Ovary (tissue), 9 donors: Measurements from ENCODE around the gene CNNM4. TPM values are rescaled to one million over a fixed set of nuclear protein-coding genes. Genes with fewer than 3 reads are reported as not detected.

Experiments used
- DNase-seq, 5 donors: peaks; one replicate each; pipeline ENCODE4 v3.0.0-alpha.2; 2019 to 2020
- H3K27ac ChIP-seq, 2 donors: fragments of 200-600 bp; one replicate each; pipeline versions ENCODE4 v1.5.1 to v1.8.0; 2019 to 2022
- H3K27me3 ChIP-seq: fragments of 200-600 bp; one replicate; pipeline ENCODE4 v1.8.0; 2022
- H3K36me3 ChIP-seq: fragments of 200-600 bp; sonication (generic); one replicate; pipeline ENCODE4 v1.5.1; 2019
- H3K4me1 ChIP-seq: one replicate; pipeline ENCODE4 v1.8.1; 2013; ENCODE audit warnings: mild to moderate bottlenecking, moderate library complexity; ENCODE audit not compliant: insufficient read depth
- H3K4me3 ChIP-seq: fragments of 200-600 bp; sonication (generic); one replicate; pipeline ENCODE4 v1.5.1; 2017
- H3K9me3 ChIP-seq, 2 donors: fragments of 200-600 bp in 1 of 2; sonication (generic) in 1 of 2; one replicate each; pipeline versions ENCODE4 v1.5.1 to v1.8.1; 2013 to 2019; ENCODE audit warnings: mild to moderate bottlenecking in 1 of 2, moderate library complexity in 1 of 2
- EP300 ChIP-seq: sonication (generic); formaldehyde crosslinking; IDR thresholded peaks from one replicate; pipeline ENCODE4 v1.6.1; 2017; ENCODE audit warnings: antibody characterized with exemption
- POLR2A ChIP-seq: fragments of 450-650 bp; IDR thresholded peaks from one replicate; pipeline ENCODE4 v1.6.1; 2017; ENCODE audit warnings: antibody characterized with exemption, mild to moderate bottlenecking, moderate library complexity
- WGBS, 3 donors: extraction: QIAGEN DNeasy Blood & Tissue Kit in 1 of 3; methylation state at CpG; one replicate each; pipeline versions ENCODE4 v1.1.5 to v1.1.7; 2013 to 2017; 5-methylcytosine and 5-hydroxymethylcytosine counted together
- intact Hi-C, 4 donors: fragments of 100-400 bp; cut with DNase I; formaldehyde crosslinking; loops; one replicate each; pipeline versions ENCODE4 v1.11.0 to v1.15.1; 2022 to 2023
- polyA plus RNA-seq, 2 donors: library from polyadenylated mRNA; stranded (reverse); fragments of 200-250 nt in 1 of 2; fragments of 350-450 nt in 1 of 2; fragmentation: Illumina TruSeq in 1 of 2; extraction: RNeasy Lipid Tissue Mini Kit (QIAGEN cat#74804) in 1 of 2; gene quantifications; one replicate each; pipeline ENCODE4 v1.2.3, GENCODE V29; 2013 to 2014
- total RNA-seq, 7 donors: library from RNA; depleted of rRNA in 2 of 7; stranded (reverse); fragments of >200 nt in 2 of 7; fragmentation: NEBNext Ultra II Directional in 3 of 7; extraction: Animal tissue kit (Norgen Biotek cat#: 25700) in 3 of 7; gene quantifications; one replicate each; pipeline versions ENCODE4 v1.1.0 to v1.2.4, GENCODE V29; 2016 to 2023
- TF ChIP-seq, protein P1 (sequence below), 3 donors: fragments of 450-650 bp in 2 of 3; fragments of 200-600 bp in 1 of 3; IDR thresholded peaks; one replicate each; pipeline versions ENCODE4 v1.5.1 to v1.8.0; 2016 to 2022; ENCODE audit warnings: antibody characterized with exemption in 3 of 3, mild to moderate bottlenecking in 1 of 3
- donor health status: DM: no; HTN: no; CAD: no; lungs with moderate emphysema.
- donor health status: DM: no; HTN: no; CAD: no.
- donor health status: Bipolar disorder and iron deficiency.
- donor health status: DM: yes; HTN: yes; CAD: no.
- donor health status: DM: no; HTN: no; CAD: no.
- donor health status: DM: yes; HTN: yes; CAD: no.

Gene CNNM4
- total and polyA plus RNA-seq, 9 donors: 2.7 to 8.3 (median 7.0) TPM

DNA sequence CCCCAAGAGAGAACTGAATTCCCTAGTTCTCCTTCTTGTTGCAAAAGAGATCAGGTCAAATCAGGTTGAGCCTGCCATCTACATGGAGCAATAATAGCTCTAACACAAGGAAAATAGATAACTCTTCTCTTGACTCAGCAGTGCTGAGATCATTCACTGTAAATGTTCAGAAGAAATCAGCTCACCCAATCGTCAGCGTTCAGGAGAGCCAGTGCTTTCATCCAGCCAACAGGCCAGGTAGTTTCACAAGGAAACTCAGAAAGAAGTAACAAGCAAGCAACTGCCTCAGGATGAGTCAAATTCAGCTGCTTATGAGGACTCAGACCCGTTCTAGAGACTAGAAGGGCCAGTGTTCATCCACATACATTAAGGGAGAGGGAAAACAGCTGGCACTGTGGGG is 26.8 kb upstream of the CNNM4 start:
- no peak overlapping the region for H3K27ac ChIP-seq
- no peak overlapping the region for H3K4me3 ChIP-seq
- no peaks in the 10 kb centered on the region for H3K27me3 ChIP-seq
- no peaks in the 10 kb centered on the region for H3K36me3 ChIP-seq
- WGBS, 3 donors: 70 to 92% (median 88%) methylated on average over 3 of the region's 3 CpGs
- no peak for DNase-seq
- intact Hi-C loops: no loop called here
- H3K4me1 ChIP-seq: peaks cover 8% of the 10 kb centered on the region
- TF ChIP-seq, protein P1, sequence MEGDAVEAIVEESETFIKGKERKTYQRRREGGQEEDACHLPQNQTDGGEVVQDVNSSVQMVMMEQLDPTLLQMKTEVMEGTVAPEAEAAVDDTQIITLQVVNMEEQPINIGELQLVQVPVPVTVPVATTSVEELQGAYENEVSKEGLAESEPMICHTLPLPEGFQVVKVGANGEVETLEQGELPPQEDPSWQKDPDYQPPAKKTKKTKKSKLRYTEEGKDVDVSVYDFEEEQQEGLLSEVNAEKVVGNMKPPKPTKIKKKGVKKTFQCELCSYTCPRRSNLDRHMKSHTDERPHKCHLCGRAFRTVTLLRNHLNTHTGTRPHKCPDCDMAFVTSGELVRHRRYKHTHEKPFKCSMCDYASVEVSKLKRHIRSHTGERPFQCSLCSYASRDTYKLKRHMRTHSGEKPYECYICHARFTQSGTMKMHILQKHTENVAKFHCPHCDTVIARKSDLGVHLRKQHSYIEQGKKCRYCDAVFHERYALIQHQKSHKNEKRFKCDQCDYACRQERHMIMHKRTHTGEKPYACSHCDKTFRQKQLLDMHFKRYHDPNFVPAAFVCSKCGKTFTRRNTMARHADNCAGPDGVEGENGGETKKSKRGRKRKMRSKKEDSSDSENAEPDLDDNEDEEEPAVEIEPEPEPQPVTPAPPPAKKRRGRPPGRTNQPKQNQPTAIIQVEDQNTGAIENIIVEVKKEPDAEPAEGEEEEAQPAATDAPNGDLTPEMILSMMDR (IDR thresholded peaks at IDR 0.05): no peak
- TF ChIP-seq POLR2A: no peak
- TF ChIP-seq EP300: no peak
- H3K9me3 ChIP-seq: no peaks in the 10 kb centered on the region

DNA sequence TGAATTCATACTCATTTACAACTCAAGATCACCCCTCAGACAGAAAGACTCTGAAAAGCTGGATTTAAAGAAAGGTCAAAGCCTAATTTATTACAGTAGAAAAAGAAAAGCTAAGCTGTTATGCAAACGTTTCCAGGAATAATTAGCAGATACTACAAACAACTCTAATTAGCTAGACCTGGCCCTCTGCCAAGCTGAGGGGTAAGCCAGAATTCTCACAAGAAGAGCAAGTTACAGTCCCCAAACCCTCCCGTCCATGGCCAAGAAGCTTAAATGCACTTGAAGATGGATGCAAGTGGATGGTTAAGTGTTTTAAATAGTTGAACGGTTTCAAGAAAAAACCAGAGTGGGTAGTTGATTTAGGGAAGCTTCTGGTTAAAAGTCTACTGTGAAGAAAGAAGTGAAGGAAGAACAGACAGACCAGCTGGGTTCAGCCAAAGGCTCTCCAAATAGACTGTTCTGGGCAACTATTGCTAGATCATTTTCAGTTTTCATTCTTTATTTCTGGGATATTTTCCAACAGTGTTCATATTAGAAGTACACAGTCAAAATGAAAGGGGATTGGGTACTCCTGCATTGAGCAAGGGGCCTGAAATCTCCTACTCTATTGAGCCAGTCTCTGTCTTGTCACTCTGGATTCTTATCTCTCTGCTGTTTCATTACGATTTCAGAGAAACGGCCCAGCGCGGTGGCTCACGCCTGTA is 25.7 kb upstream of the CNNM4 start:
- Histone ChIP-seq H3K9me3 (no peaks in the 10 kb centered on the region), H3K27me3 (no peaks in the 10 kb centered on the region), H3K27ac (peak overlapping the region in 1 of 2 donors; percentile 54), H3K4me3 (no peak overlapping the region), H3K4me1 (peaks cover 8% of the 10 kb centered on the region), H3K36me3 (no peaks in the 10 kb centered on the region)
- WGBS, 3 donors: 10 to 24% (median 13%) methylated on average over 8 of the region's 8 CpGs
- intact Hi-C loops: no loop called here
- DNase-seq: peak; percentile 21 to 78 (median 52)
- TF ChIP-seq, protein P1 (IDR thresholded peaks at IDR 0.05): no peak
- TF ChIP-seq EP300 (no peak), POLR2A (no peak)

DNA sequence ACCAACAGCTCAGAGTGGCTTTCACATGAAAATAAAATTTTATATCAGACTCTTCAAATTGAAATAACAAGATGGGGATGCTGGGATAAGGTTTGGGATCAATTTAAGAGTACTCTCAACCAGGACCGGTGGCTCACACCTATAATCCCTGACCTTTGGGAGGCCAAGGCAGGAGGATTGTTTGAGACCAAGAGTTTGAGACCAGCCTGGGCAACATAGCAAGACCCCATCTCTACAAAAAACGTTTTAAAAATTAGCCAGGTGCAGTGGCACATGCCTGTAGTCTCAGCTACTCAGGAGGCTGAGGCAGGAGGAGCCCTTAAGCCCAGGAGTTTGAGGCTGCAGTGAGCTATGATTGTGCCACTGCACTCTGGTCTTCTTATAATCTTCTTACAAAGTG is 23.5 kb upstream of the CNNM4 start:
- 68 to 78% (median 74%) methylated on average over 2 of the region's 2 CpGs for WGBS, 3 donors
- peaks cover 8% of the 10 kb centered on the region for H3K4me1 ChIP-seq
- intact Hi-C loops: no loop called here

DNA sequence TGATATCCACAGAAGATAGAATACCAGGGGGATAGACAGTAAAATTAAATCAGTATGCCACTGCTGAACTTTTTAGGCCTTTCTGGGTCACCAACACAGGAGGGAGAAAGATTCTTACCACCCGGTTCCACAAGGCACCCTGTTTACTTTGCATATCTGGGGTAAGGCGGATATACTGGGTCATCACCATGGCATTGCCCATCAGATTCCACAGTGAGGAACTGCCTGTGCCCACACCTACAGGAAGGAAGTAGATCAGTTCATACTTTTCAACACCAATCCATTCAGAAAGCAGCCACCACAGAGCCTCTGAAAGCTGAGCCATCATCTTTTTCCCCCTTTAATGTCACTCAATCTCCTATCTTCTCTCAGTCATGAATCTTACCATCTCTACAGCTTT is 22.9 kb upstream of the CNNM4 start:
- Histone ChIP-seq H3K36me3 (no peaks in the 10 kb centered on the region), H3K4me1 (peaks cover 8% of the 10 kb centered on the region), H3K27ac (no peak overlapping the region), H3K9me3 (no peaks in the 10 kb centered on the region), H3K27me3 (no peaks in the 10 kb centered on the region), H3K4me3 (no peak overlapping the region)
- TF ChIP-seq EP300 (no peak), POLR2A (no peak)
- TF ChIP-seq, protein P1 (IDR thresholded peaks at IDR 0.05): no peak
- no peak for DNase-seq
- intact Hi-C loops: no loop called here
- 61 to 71% (median 68%) methylated on average over 2 of the region's 2 CpGs for WGBS, 3 donors

More for the DNA sequence above, 23.5 kb upstream of the CNNM4 start:
- no peak for DNase-seq
- no peaks in the 10 kb centered on the region for H3K9me3 ChIP-seq
- no peaks in the 10 kb centered on the region for H3K36me3 ChIP-seq
- no peaks in the 10 kb centered on the region for H3K27me3 ChIP-seq
- H3K4me3 ChIP-seq: no peak overlapping the region
- no peak overlapping the region for H3K27ac ChIP-seq
- TF ChIP-seq, protein P1 (IDR thresholded peaks at IDR 0.05): no peak
- TF ChIP-seq POLR2A (no peak), EP300 (no peak)
